Urothelium cell line (cell line): ENCODE results near the gene GAGE10.
"Not testable (repeated sequence)": the region's sequence is repeated elsewhere in the genome, so short reads cannot be mapped to it uniquely, and the experiment has no call there.

Experiments
- DNase-seq: peaks from one replicate; pipeline ENCODE4 v3.0.0; 2011; ENCODE audit warnings: low spot score, mixed read lengths
- FAIRE-seq: peaks from 2 replicates; lab custom pipeline; 2011; peaks lifted over from hg19 to GRCh38; lab: Jason Lieb, UNC

GAGE10 gene

GRCh38 chrX:49276207-49276606 is 27.2 kb upstream of the GAGE10 start:
- FAIRE-seq (no peak), DNase-seq (no peak)

- no peak for FAIRE-seq
Observed at GRCh38 chrX:49276671-49277534, 26.5 kb upstream of the GAGE10 start.

DNA sequence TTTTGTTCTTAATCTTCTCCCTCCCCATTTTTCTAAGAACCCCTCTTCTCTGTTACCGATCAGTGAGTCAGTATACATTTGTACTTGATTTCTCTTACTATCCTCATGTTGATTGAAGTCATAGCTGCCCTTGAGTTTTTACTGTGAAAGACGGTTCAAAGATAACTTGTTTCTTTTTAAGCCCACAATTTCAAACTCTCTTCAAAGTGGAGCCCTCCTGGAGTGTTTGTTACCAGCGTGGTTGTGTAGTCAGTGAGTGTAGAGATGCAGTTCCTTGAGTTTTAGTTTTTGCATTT is 26.0 kb upstream of the GAGE10 start:
- DNase-seq (no peak), FAIRE-seq (no peak)

More at GRCh38 chrX:49276671-49277534, 26.5 kb upstream of the GAGE10 start:
- DNase-seq, result no peak

DNA sequence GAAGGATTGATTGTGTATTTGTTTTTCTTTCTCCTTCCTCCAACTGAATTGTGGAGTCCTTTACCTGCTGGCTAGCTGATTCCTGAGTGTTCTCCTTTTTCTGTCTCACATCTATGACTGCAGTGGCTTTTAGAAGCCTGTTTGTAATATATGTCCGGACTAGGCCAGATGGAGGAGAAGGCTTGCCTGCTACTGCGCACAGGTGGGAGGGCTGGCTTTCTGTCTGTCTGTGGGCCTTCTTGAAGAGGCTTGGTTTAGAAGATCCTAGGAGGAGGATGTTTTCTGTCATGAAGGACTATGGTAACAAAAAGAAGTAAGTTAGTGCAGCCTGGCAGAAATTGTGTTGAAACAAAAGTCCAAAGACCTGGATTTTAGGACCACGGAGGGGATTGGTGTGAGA is 25.4 kb upstream of the GAGE10 start:
- no peak for DNase-seq
- FAIRE-seq, result no peak

DNA sequence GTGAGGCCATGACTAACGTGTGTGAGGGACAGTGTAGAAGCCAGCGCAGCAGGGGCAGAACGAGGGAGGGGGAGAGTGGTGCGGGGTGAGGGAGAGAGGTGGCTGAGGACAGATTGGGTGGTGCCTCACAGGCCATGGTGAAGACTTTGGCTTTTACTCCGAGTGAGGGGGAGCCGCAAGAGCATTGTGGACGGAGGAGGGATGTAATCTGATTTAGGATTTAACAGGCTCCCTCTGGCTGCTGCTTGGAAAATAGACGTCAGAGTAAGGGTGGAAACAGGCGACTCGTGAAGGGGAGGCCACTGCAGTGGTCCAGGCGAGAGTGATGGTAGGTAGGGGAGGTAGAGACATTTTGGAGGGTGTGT is 20.8 kb upstream of the GAGE10 start:
- FAIRE-seq (no peak), DNase-seq (peak; percentile 39)

GRCh38 chrX:49284212-49284611 is 19.2 kb upstream of the GAGE10 start:
- FAIRE-seq, result no peak

DNA sequence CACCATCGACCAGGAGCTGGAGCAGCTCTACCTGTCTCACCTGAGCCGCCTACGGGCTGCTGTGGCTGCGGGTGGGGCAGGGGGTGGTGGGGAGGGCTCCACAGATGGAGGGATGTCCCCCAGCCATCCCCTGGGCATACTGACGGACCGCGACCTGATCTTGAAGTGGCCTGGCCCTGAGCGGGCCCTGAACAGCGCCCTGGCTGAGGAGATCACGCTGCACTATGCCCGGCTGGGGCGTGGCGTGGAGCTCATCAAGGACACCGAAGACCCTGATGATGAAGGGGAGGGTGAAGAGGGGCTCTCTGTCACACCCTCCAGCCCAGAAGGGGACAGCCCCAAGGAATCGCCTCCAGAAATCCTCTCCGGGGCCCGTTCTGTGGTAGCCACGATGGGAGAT is 17.3 kb upstream of the GAGE10 start:
- FAIRE-seq, result no peak

More at GRCh38 chrX:49284212-49284611, 19.2 kb upstream of the GAGE10 start:
- DNase-seq, result no peak

GRCh38 chrX:49286581-49286980 is 16.9 kb upstream of the GAGE10 start:
- FAIRE-seq (no peak), DNase-seq (no peak)

More for the DNA sequence above, 17.3 kb upstream of the GAGE10 start:
- DNase-seq, result no peak

- FAIRE-seq (no peak), DNase-seq (no peak)
Observed at GRCh38 chrX:49287665-49288064, 15.8 kb upstream of the GAGE10 start.

GRCh38 chrX:49290215-49290614 is 13.2 kb upstream of the GAGE10 start:
- no peak for DNase-seq
- no peak for FAIRE-seq

GRCh38 chrX:49291615-49292337 is 11.7 kb upstream of the GAGE10 start:
- DNase-seq (peak; percentile 47), FAIRE-seq (no peak)

- FAIRE-seq (no peak), DNase-seq (no peak)
Observed at GRCh38 chrX:49292400-49293362, 10.8 kb upstream of the GAGE10 start.

- not testable (repeated sequence) for DNase-seq, FAIRE-seq
Observed at GRCh38 chrX:49299293-49299692, 4.2 kb upstream of the GAGE10 start.

GRCh38 chrX:49300703-49301102 is 2.7 kb upstream of the GAGE10 start:
- DNase-seq (no peak), FAIRE-seq (no peak)

- DNase-seq, FAIRE-seq: not testable (repeated sequence)
Observed at GRCh38 chrX:49307775-49308174, 4.3 kb downstream of the GAGE10 start.

DNA sequence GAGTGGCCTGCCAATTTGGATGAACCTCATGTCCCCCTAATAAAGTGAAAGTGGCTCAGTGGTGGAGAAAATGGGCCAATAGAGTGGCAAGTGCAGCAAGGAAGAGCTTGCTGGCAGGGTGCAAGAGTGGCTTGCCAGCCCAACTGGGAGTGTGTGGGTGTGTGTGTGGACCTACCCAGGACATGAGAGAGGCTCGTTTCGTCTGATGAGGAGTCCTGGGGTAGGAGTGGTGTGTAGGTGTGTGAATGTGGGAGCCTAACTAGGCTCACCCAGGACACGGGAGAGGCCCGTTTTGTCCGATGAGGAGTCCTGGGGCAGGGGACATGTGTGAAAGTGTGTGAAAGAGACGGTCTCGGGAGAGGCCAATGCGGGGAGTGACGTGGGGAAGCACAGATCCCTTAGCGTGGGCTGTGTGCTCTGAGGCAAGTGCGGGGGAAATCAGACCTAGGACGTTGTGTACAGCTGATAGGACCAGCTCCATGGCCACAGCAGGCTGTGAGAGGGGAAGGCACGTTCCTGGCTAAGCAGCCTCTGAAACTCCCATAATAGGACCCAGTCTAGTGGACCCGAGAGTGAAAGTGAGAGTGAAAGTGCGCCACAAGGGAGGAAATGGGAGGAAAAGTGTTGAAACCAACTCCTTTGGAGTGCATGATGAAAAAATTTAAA is 5.3 kb downstream of the GAGE10 start:
- no peak for DNase-seq

DNA sequence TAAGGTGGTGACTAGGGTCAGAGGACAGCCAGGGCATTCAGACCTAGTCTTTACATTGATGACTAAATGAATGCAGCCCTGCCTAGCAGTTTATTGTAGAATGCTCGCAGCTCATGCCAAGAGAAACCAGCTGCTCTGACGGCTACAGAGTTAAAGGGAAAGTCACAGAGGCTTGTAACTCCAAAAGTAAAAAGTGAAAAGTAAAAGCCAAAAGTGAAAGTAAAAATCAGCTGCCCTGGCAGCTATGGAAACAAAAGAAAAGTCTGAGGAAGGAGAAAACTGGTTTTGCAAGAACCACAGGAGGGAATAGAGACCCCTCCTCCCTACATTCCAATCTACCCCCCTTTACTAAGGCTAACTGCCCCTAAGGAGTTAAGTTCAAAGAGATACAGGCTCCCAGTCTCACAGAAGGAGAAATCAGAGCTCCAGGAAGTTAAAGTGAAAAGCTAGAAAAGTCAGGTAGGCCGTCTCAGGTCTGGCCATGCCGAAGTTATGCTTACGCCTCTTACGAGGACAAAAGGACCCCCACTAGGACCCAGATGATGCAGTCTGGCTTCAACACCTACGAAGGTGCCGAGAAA is 6.0 kb downstream of the GAGE10 start:
- DNase-seq (no peak), FAIRE-seq (no peak)

More for the DNA sequence above, 5.3 kb downstream of the GAGE10 start:
- no peak for FAIRE-seq

- FAIRE-seq, result no peak
- no peak for DNase-seq
Observed at GRCh38 chrX:49310371-49310770, 6.9 kb downstream of the GAGE10 start.

- DNase-seq (no peak), FAIRE-seq (no peak)
Observed at GRCh38 chrX:49312176-49312575, 8.7 kb downstream of the GAGE10 start.

DNA sequence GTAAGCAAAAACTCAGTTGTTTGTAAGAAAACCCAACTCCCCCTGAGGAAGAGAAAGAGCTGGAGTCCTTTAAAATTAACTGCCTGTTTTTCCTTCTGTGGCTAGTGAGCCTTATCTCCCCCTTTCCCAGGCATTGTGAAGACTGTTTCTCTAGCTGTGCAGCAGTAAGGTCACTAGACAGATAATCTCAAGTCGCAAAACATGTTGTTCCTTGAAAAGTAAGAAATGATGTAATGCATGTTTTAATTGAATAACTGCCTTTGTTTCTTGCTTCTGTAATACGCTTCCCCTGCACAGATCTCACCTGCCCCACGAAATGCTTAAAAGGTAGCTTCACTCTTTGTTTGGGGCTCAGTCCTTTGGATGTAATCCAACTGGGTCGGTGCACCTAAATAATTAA is 12.6 kb downstream of the GAGE10 start:
- no peak for DNase-seq
- no peak for FAIRE-seq
